AG04449 (cell line): ENCODE results near the gene RCAN3.
"Not testable (repeated sequence)": the region's sequence is repeated elsewhere in the genome, so short reads cannot be mapped to it uniquely, and the experiment has no call there.

Experiments used
- CTCF ChIA-PET: fragments of 350-600 bp; formaldehyde crosslinking; extraction: SDS; loops from one replicate; lab custom pipeline; 2021; ENCODE audit warnings: antibody characterized with exemption; lab: Yijun Ruan, JAX
- POLR2A ChIA-PET: fragments of 400-600, 350-600 bp; formaldehyde crosslinking; extraction: SDS; loops from one replicate; lab custom pipeline; 2020; ENCODE audit warnings: antibody characterized with exemption, inconsistent platforms; lab: Yijun Ruan, JAX
- DNase-seq: peaks from one replicate; pipeline ENCODE4 v3.0.0-alpha.2; 2010; ENCODE audit warnings: low read depth, low spot score
- H3K4me3 ChIP-seq: 2 replicates; pipeline ENCODE4 v1.5.1; 2011; ENCODE audit warnings: low read depth, mild to moderate bottlenecking, control low read depth, low read length
- CTCF ChIP-seq: IDR thresholded peaks from one replicate; pipeline ENCODE4 v1.5.1; 2011; ENCODE audit warnings: mild to moderate bottlenecking, moderate library complexity, low read length, control low read depth, inconsistent platforms; ENCODE audit not compliant: insufficient read depth; ENCODE audit errors: missing control alignments

RCAN3 gene

GRCh38 chr1:24502709-24503058 lies at the start of gene RCAN3:
Gene RCAN3, plus strand, starts transcription at chr1:24502836. Its CDS starts 11,537 bp downstream, at chr1:24514373.
- POLR2A ChIA-PET = interaction anchor here (0.6 to 1.1 kb wide), 3 partner anchors 11 to 231 kb away, joined by 3 to 5 read pairs (median 3); no protein-coding TSS in a partner anchor
- DNase-seq = no peak
- peak within 1 kb of the TSS; percentile 71 for H3K4me3 ChIP-seq
- CTCF ChIA-PET = interaction anchor here (1.1 to 5.8 kb wide), 3 partner anchors 13 to 304 kb away, joined by 3 to 31 read pairs (median 4); no protein-coding TSS in a partner anchor
- TF ChIP-seq CTCF = no peak

- DNase-seq = no peak
- ChIA-PET CTCF (interaction anchor here (1.4 to 1.6 kb wide), 3 partner anchors 38 to 251 kb away, joined by 3 to 5 read pairs (median 4); no protein-coding TSS in a partner anchor), POLR2A (interaction anchor here (0.6 kb wide), 1 partner anchor 131 kb away, joined by 4 read pairs; no protein-coding TSS in a partner anchor)
- no peak overlapping the region for H3K4me3 ChIP-seq
- no peak for TF ChIP-seq CTCF
Observed at GRCh38 chr1:24452922-24453485, 49.6 kb upstream of the RCAN3 start.

DNA sequence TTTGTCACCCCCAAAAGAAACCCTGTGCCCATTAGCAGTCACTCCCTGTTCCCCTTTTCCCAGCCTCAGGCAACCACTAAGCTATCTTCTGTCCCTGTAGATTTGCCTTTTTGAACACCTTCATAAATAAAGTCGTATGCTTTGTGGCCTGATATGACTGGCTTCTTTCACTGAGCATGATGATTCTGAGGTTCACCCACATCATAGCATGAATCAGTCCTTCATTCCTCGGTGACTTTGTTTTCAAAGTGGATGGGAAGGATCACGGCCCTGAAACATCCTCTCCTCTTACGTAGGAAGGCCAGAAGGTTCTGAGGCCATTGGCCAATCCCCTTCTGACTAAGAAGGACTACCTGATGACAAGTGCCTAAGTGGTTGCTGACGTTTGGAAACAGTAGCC lies 48.0 kb upstream of the RCAN3 start:
- DNase-seq = no peak
- H3K4me3 ChIP-seq = no peak overlapping the region
- ChIA-PET POLR2A (no interaction called here), CTCF (interaction anchor here (1.5 kb wide), 1 partner anchor 256 kb away, joined by 4 read pairs; no protein-coding TSS in a partner anchor)
- TF ChIP-seq CTCF = no peak

GRCh38 chr1:24455272-24455671 lies 47.4 kb upstream of the RCAN3 start:
- ChIA-PET POLR2A (no interaction called here), CTCF (interaction anchor here (1.5 kb wide), 1 partner anchor 256 kb away, joined by 4 read pairs; no protein-coding TSS in a partner anchor)
- no peak for DNase-seq
- no peak overlapping the region for H3K4me3 ChIP-seq
- TF ChIP-seq CTCF = no peak

- no peak overlapping the region for H3K4me3 ChIP-seq
- DNase-seq = no peak
- ChIA-PET POLR2A (no interaction called here), CTCF (interaction anchor here (1.0 kb wide), 1 partner anchor 39 kb away, joined by 5 read pairs; no protein-coding TSS in a partner anchor)
- TF ChIP-seq CTCF = no peak
Observed at GRCh38 chr1:24457866-24458265, 44.8 kb upstream of the RCAN3 start.

DNA sequence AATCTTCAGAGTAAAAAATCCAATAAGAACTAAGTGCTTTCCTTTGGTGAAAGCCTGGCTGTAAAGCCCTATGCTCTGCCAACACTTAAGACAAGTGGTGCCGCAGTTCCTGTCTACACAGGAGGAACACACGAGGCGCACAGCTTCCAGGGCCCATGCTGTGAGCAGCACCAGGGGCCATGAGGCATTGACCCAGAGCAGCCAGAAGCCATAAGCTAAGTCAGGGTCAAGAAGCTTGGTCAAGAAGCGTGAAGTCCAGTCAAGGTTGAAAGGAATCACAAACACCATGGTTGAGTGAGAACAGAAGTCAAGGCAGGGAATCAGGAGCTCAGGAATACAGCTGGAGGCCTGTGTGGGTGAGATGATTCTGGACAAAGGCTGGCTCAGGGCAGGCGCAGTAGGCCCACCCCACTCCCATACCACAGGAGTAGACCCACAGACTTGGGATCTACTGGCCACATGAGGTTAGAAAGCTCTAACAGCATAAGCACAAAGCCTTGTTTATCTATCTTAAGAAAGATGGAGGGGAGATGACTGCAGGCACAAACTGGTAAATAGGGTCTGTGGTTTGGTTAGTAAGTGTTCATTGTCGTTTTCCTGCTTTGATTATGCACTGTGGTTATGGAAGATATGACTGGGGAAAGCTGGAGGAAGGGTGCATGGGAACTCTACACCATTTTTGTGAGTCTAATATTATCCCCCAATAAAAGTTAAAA lies 42.9 kb upstream of the RCAN3 start:
- POLR2A ChIA-PET = no interaction called here
- no peak for DNase-seq
- CTCF ChIA-PET = interaction anchor here (1.5 to 2.0 kb wide), 2 partner anchors 127 to 261 kb away, joined by 3 to 5 read pairs; no protein-coding TSS in a partner anchor
- no peak overlapping the region for H3K4me3 ChIP-seq
- no peak for TF ChIP-seq CTCF

GRCh38 chr1:24462128-24462527 lies 40.5 kb upstream of the RCAN3 start:
- H3K4me3 ChIP-seq, DNase-seq, POLR2A ChIA-PET: not testable (repeated sequence)
- CTCF ChIA-PET = interaction anchor here (2.4 kb wide), 1 partner anchor 15 kb away, joined by 5 read pairs; no protein-coding TSS in a partner anchor
